Parathyroid adenoma (tissue), 2 donors: ENCODE results near the gene EVL.

ENCODE experiments used
- H2AFZ ChIP-seq: fragments of 300-600 bp; sonication (generic); one replicate; pipeline ENCODE4 v1.7.0; 2017; ENCODE audit warnings: antibody characterized with exemption, mild to moderate bottlenecking
- H3K27ac ChIP-seq: fragments of 300-600 bp; sonication (generic); one replicate; pipeline ENCODE4 v1.7.0; 2017
- H3K27me3 ChIP-seq: fragments of 300-600 bp; sonication (generic); one replicate; pipeline ENCODE4 v1.7.0; 2017; ENCODE audit warnings: low read length; ENCODE audit not compliant: control insufficient read depth, insufficient read depth
- H3K36me3 ChIP-seq: fragments of 300-600 bp; sonication (generic); one replicate; pipeline ENCODE4 v1.7.0; 2017; ENCODE audit warnings: low read length; ENCODE audit not compliant: control insufficient read depth, insufficient read depth
- H3K4me1 ChIP-seq: fragments of 300-600 bp; sonication (generic); one replicate; pipeline ENCODE4 v1.7.0; 2017; ENCODE audit warnings: control low read depth
- H3K4me2 ChIP-seq: fragments of 300-600 bp; sonication (generic); one replicate; pipeline ENCODE4 v1.7.0; 2017; ENCODE audit warnings: low read length
- H3K4me3 ChIP-seq: fragments of 300-600 bp; sonication (generic); one replicate; pipeline ENCODE4 v1.7.0; 2017; ENCODE audit warnings: low read depth, low read length
- H3K79me2 ChIP-seq: fragments of 300-600 bp; sonication (generic); one replicate; pipeline ENCODE4 v1.7.0; 2017; ENCODE audit warnings: control low read depth
- H3K9ac ChIP-seq: fragments of 300-600 bp; sonication (generic); one replicate; pipeline ENCODE4 v1.7.0; 2017; ENCODE audit warnings: mild to moderate bottlenecking
- H3K9me3 ChIP-seq: fragments of 300-600 bp; sonication (generic); one replicate; pipeline ENCODE4 v1.7.0; 2017; ENCODE audit warnings: low read length; ENCODE audit not compliant: control insufficient read depth
- TF ChIP-seq, protein P1 (sequence below): fragments of 300-600 bp; sonication (generic); IDR thresholded peaks from one replicate; pipeline ENCODE4 v1.7.0; 2017; ENCODE audit warnings: antibody characterized with exemption, mild to moderate bottlenecking
- donor health status: primary hyperparathyroidism.

EVL gene

DNA sequence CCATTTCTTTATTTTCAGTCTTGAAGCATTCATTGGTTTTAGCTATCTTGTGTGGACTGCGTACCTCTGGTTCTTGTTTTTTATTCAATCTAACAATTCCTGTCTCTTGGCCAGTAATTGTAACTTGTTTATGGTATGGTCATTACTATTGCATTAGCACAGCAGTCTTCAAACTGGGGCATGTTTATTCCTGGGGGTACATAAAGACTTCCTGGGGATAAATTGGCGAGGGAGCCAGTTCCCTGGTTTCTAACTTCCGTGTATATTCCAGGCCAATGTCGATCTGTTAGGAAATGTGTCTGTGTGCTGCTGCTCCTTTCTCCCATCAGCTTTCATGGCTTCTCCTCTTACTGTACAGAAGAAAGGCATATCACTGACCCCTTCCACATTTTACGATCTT is 13.7 kb upstream of the EVL start:
- no peaks in the 10 kb centered on the region for H3K27me3 ChIP-seq
- no peaks in the 10 kb centered on the region for H3K36me3 ChIP-seq
- H2AFZ ChIP-seq: no peak overlapping the region
- H3K79me2 ChIP-seq: no peaks in the 10 kb centered on the region
- H3K27ac ChIP-seq: no peak overlapping the region
- no peak overlapping the region for H3K9ac ChIP-seq
- H3K9me3 ChIP-seq: no peaks in the 10 kb centered on the region
- H3K4me3 ChIP-seq: no peak overlapping the region
- TF ChIP-seq, protein P1, sequence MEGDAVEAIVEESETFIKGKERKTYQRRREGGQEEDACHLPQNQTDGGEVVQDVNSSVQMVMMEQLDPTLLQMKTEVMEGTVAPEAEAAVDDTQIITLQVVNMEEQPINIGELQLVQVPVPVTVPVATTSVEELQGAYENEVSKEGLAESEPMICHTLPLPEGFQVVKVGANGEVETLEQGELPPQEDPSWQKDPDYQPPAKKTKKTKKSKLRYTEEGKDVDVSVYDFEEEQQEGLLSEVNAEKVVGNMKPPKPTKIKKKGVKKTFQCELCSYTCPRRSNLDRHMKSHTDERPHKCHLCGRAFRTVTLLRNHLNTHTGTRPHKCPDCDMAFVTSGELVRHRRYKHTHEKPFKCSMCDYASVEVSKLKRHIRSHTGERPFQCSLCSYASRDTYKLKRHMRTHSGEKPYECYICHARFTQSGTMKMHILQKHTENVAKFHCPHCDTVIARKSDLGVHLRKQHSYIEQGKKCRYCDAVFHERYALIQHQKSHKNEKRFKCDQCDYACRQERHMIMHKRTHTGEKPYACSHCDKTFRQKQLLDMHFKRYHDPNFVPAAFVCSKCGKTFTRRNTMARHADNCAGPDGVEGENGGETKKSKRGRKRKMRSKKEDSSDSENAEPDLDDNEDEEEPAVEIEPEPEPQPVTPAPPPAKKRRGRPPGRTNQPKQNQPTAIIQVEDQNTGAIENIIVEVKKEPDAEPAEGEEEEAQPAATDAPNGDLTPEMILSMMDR: no peak
- no peak overlapping the region for H3K4me2 ChIP-seq
- H3K4me1 ChIP-seq: peaks cover 6% of the 10 kb centered on the region

DNA sequence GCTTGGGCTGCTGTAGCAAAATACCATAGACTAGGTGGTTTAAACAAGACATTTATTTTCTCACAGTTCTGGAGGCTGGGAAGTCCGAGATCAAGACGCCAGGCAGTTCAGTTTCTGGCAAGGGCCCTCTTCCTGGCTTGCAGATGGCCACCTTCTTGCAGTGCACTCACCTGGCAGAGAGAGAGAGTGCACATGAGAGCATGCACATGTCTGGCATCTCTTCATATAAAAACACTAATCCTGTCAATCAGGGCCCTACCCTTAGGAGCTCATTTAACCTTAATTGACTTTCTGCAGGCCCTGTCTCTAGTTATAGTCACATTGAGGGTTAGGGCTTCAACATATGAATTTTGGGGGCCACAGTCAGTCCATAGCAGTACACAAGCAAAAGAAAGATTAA is 12.4 kb upstream of the EVL start:
- Histone ChIP-seq H3K27me3 (no peaks in the 10 kb centered on the region), H3K4me2 (no peak overlapping the region), H3K9me3 (no peaks in the 10 kb centered on the region), H3K4me1 (no peaks in the 10 kb centered on the region), H3K27ac (no peak overlapping the region), H3K9ac (no peak overlapping the region), H3K36me3 (no peaks in the 10 kb centered on the region), H2AFZ (no peak overlapping the region), H3K4me3 (no peak overlapping the region), H3K79me2 (no peaks in the 10 kb centered on the region)
- TF ChIP-seq, protein P1: no peak

DNA sequence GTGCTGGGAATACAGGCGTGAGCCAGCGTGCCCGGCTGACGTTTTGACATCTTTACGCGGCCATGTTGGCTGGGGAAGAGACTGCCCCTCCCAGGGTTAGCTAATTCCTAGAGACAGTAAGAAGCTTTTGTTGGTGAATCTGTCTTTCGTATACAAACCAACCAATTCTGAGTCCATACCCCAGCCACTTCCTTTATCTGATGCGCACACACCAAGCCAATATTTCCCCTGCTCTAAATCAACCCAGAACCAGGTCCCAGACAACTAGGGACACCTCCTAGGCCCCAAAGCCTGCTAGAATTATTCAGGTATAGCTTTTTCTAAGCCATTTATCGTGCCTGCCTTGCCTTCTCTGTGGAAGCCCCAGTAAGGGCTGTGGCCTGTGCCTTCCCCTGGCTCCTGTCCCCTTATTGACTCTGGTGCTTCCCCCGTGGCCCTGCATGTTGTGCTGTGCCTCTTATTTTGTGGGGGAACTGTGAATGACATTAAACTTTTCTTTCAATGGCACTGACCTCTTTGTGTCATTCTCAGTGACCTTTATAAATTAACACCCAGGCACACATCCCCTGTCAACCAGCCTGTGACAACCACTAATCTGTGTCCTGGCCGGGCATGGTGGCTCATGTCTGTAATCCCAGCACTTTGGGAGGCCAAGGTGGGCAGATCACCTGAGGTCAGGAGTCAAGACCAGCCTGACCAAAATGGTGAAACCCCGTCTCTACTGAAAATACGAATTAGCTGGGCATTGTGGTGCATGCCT is 10.7 kb upstream of the EVL start:
- Histone ChIP-seq H3K79me2 (no peaks in the 10 kb centered on the region), H3K9me3 (no peaks in the 10 kb centered on the region)
- TF ChIP-seq, protein P1: no peak

DNA sequence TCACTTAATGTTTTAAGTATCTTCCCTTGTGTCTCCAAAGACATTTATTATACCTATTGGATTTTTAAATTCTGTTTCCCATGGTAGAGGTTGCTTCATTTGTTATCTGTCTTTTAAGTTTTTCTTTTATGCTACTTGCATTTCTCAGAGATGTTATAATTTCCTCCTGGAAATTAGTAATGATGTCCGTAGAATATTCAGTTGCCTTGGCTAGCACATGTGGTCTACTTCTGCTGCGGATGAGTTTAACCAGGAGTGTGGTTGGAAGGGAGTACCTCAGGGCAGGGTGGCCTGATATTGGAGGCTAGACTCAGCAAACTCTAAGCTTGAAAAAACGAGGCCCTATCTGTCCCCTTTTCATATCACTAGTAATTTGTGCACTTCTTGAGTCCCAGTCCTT is 8.8 kb upstream of the EVL start:
- H3K4me3 ChIP-seq: no peak overlapping the region
- TF ChIP-seq, protein P1: no peak
- no peak overlapping the region for H3K9ac ChIP-seq
- H3K4me1 ChIP-seq: no peaks in the 10 kb centered on the region
- H3K4me2 ChIP-seq: no peak overlapping the region
- no peaks in the 10 kb centered on the region for H3K36me3 ChIP-seq
- no peaks in the 10 kb centered on the region for H3K27me3 ChIP-seq
- H3K9me3 ChIP-seq: no peaks in the 10 kb centered on the region
- no peak overlapping the region for H2AFZ ChIP-seq
- no peaks in the 10 kb centered on the region for H3K79me2 ChIP-seq
- no peak overlapping the region for H3K27ac ChIP-seq

More for the DNA sequence above, 10.7 kb upstream of the EVL start:
- H3K27ac ChIP-seq: no peak overlapping the region
- no peak overlapping the region for H2AFZ ChIP-seq
- H3K36me3 ChIP-seq: no peaks in the 10 kb centered on the region
- H3K9ac ChIP-seq: no peak overlapping the region
- H3K27me3 ChIP-seq: no peaks in the 10 kb centered on the region
- H3K4me2 ChIP-seq: no peak overlapping the region
- H3K4me1 ChIP-seq: no peaks in the 10 kb centered on the region
- H3K4me3 ChIP-seq: no peak overlapping the region
